Left hindlimb (tissue), 1 donor: ENCODE results near the gene LDLR.
"Not testable (repeated sequence)": the region's sequence is repeated elsewhere in the genome, so short reads cannot be mapped to it uniquely, and the experiment has no call there.

ENCODE experiments used
- DNase-seq: peaks from one replicate; pipeline ENCODE4 v3.0.0-alpha.2; 2018

Gene LDLR

GRCh38 chr19:11176466-11177193 is 87.4 kb downstream of the LDLR start:
- no peak for DNase-seq

- DNase-seq: no peak
These were observed 88.3 kb downstream of the LDLR start for GRCh38 chr19:11177592-11177991.

- not testable (repeated sequence) for DNase-seq
These were observed 89.8 kb downstream of the LDLR start for GRCh38 chr19:11179145-11179465.

GRCh38 chr19:11179716-11180297 is 90.5 kb downstream of the LDLR start:
- no peak for DNase-seq

- no peak for DNase-seq
These were observed 91.1 kb downstream of the LDLR start for GRCh38 chr19:11180346-11180745.

- not testable (repeated sequence) for DNase-seq
These were observed 91.7 kb downstream of the LDLR start for GRCh38 chr19:11180975-11181374.

- no peak for DNase-seq
These were observed 92.2 kb downstream of the LDLR start for GRCh38 chr19:11181488-11181887.
